Measurements from ENCODE around the gene RALGPS1. TPM values are rescaled to one million over a fixed set of nuclear protein-coding genes. Genes with fewer than 3 reads are reported as not detected.
A peak's percentile ranks its signal among the peaks of the same experiment; 100 is the strongest.

RALGPS1 gene
- total RNA-seq, 4 donors from 2014 or later = 7.3 to 22.4 (median 15.4) TPM

GRCh38 chr9:127053057-127053821 lies 138.7 kb downstream of the RALGPS1 start:
- no peak overlapping the region for H3K4me3 ChIP-seq (ENCODE audit: low read depth, poor library complexity, severe bottlenecking)
- intact Hi-C loops (cut with DNase I; ENCODE audit: low total_unique reads) = no loop called here
- TF ChIP-seq POLR2A (IDR thresholded peaks at IDR 0.05) = no peak
- TF ChIP-seq, protein P1, sequence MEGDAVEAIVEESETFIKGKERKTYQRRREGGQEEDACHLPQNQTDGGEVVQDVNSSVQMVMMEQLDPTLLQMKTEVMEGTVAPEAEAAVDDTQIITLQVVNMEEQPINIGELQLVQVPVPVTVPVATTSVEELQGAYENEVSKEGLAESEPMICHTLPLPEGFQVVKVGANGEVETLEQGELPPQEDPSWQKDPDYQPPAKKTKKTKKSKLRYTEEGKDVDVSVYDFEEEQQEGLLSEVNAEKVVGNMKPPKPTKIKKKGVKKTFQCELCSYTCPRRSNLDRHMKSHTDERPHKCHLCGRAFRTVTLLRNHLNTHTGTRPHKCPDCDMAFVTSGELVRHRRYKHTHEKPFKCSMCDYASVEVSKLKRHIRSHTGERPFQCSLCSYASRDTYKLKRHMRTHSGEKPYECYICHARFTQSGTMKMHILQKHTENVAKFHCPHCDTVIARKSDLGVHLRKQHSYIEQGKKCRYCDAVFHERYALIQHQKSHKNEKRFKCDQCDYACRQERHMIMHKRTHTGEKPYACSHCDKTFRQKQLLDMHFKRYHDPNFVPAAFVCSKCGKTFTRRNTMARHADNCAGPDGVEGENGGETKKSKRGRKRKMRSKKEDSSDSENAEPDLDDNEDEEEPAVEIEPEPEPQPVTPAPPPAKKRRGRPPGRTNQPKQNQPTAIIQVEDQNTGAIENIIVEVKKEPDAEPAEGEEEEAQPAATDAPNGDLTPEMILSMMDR (IDR thresholded peaks at IDR 0.05) = no peak
- peak in 1 of 2 donors; percentile 71 for DNase-seq (ENCODE audit: low spot score in 2 of 2)
- WGBS, 2 donors = 56 to 59% methylated on average over 14 of the region's 14 CpGs

GRCh38 chr9:127053960-127054359 lies 139.4 kb downstream of the RALGPS1 start:
- intact Hi-C loops (cut with DNase I; ENCODE audit: low total_unique reads) = no loop called here
- no peak overlapping the region for H3K4me3 ChIP-seq (ENCODE audit: low read depth, poor library complexity, severe bottlenecking)
- DNase-seq (ENCODE audit: low spot score in 2 of 2) = no peak
- 60 to 66% methylated on average over 5 of the region's 5 CpGs for WGBS, 2 donors
- TF ChIP-seq POLR2A (IDR thresholded peaks at IDR 0.05) = no peak
- TF ChIP-seq, protein P1 (IDR thresholded peaks at IDR 0.05) = no peak

- no peak overlapping the region for H3K4me3 ChIP-seq (ENCODE audit: low read depth, poor library complexity, severe bottlenecking)
- TF ChIP-seq POLR2A (IDR thresholded peaks at IDR 0.05) = no peak
- TF ChIP-seq, protein P1 (IDR thresholded peaks at IDR 0.05) = no peak
- DNase-seq (ENCODE audit: low spot score in 2 of 2) = no peak
- intact Hi-C loops (cut with DNase I; ENCODE audit: low total_unique reads) = no loop called here
Measured at GRCh38 chr9:127055745-127056402, 141.3 kb downstream of the RALGPS1 start.

GRCh38 chr9:127056446-127056845 lies 141.9 kb downstream of the RALGPS1 start:
- no peak for DNase-seq (ENCODE audit: low spot score in 2 of 2)

DNA sequence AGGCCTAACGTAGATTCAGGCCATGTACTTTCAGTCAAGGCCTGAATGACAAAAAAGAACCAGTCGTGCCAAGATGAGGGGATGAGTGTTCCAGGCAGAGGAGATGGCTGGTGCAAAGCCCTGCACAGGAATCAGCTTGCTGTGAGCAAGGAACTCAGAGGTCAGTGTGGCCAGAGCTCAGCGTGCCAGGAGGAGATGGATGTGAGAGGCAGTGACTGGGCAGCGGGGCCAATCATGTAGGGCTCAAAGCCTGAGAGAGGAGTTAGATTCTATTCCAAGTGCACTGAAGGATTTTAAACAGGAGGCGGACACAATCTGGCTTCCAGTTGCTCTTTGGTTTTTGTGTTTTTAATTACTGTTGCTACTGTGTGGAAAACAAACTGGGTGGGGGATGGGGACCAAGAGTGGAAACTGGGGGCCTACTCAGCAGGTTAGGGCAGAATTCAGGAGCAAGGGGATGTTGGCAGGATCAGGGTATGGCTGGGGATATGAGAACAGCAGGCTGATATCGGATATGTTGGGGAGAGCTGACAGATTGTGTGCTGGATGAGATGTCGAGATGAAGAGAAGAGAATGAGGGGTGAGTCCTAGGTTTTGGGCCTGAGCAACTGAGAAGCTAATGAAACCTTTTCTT lies 143.5 kb downstream of the RALGPS1 start:
- no peak for DNase-seq (ENCODE audit: low spot score in 2 of 2)
- intact Hi-C loops (cut with DNase I; ENCODE audit: low total_unique reads) = no loop called here
- 63 to 72% methylated on average over 7 of the region's 7 CpGs for WGBS, 2 donors
- H3K4me3 ChIP-seq (ENCODE audit: low read depth, poor library complexity, severe bottlenecking) = no peak overlapping the region
- no peak for TF ChIP-seq POLR2A (IDR thresholded peaks at IDR 0.05)
- TF ChIP-seq, protein P1 (IDR thresholded peaks at IDR 0.05) = no peak

More at GRCh38 chr9:127056446-127056845, 141.9 kb downstream of the RALGPS1 start:
- intact Hi-C loops (cut with DNase I; ENCODE audit: low total_unique reads) = no loop called here
- H3K4me3 ChIP-seq (ENCODE audit: low read depth, poor library complexity, severe bottlenecking) = no peak overlapping the region
- TF ChIP-seq, protein P1 (IDR thresholded peaks at IDR 0.05) = no peak
- WGBS, 2 donors = 74 to 86% methylated on average over 3 of the region's 3 CpGs

Data from lower leg skin (tissue), 4 donors.